Fibroblast of mammary gland (primary cell): ENCODE data around the gene NOSTRIN.
"Not testable (repeated sequence)": the region's sequence is repeated elsewhere in the genome, so short reads cannot be mapped to it uniquely, and the experiment has no call there.

Source experiments
- DNase-seq: peaks from one replicate; pipeline ENCODE4 v3.0.0-alpha.2; 2010; ENCODE audit warnings: low read depth
- H3K4me3 ChIP-seq: 2 replicates; pipeline ENCODE4 v1.5.1; 2011; ENCODE audit warnings: low read depth, mild to moderate bottlenecking, low read length, moderate library complexity; ENCODE audit not compliant: control insufficient read depth
- CTCF ChIP-seq: conservative IDR thresholded peaks from 2 replicates; pipeline ENCODE4 v1.5.1; 2011; ENCODE audit warnings: low read depth, low read length, inconsistent platforms; ENCODE audit not compliant: control insufficient read depth, insufficient read depth

The NOSTRIN gene

GRCh38 chr2:168874368-168875054, 72.1 kb downstream of the NOSTRIN start:
- DNase-seq, result no peak
- no peak overlapping the region for H3K4me3 ChIP-seq
- no peak for TF ChIP-seq CTCF

GRCh38 chr2:168882163-168882562, 79.7 kb downstream of the NOSTRIN start:
- not testable (repeated sequence) for H3K4me3 ChIP-seq, DNase-seq

GRCh38 chr2:168884975-168885374, 82.5 kb downstream of the NOSTRIN start:
- DNase-seq, result peak; percentile 71

GRCh38 chr2:168889635-168890005, 87.2 kb downstream of the NOSTRIN start:
- no peak for TF ChIP-seq CTCF
- no peak for DNase-seq
- peak overlapping the region; percentile 87 for H3K4me3 ChIP-seq

More at GRCh38 chr2:168884975-168885374, 82.5 kb downstream of the NOSTRIN start:
- no peak overlapping the region for H3K4me3 ChIP-seq
- TF ChIP-seq CTCF, result no peak

GRCh38 chr2:168890006-168890782, 87.8 kb downstream of the NOSTRIN start, which contains the start of gene SPC25:
SPC25 (minus strand) TSS chr2:168890430; CDS start chr2:168889519, 911 bp downstream.
- no peak for TF ChIP-seq CTCF
- peak within 1 kb of the TSS; percentile 87 for H3K4me3 ChIP-seq

GRCh38 chr2:168892327-168892726, 89.9 kb downstream of the NOSTRIN start:
- DNase-seq, result no peak
- TF ChIP-seq CTCF, result no peak
- H3K4me3 ChIP-seq, result no peak overlapping the region

More at GRCh38 chr2:168890006-168890782, 87.8 kb downstream of the NOSTRIN start, which contains the start of gene SPC25:
- peak; percentile 88 for DNase-seq

- TF ChIP-seq CTCF, result no peak
- H3K4me3 ChIP-seq, result no peak overlapping the region
- DNase-seq, result no peak
Observed at GRCh38 chr2:168894101-168894500, 91.7 kb downstream of the NOSTRIN start.
